ENCODE data around the gene ARID1B.

Gene ARID1B

DNA sequence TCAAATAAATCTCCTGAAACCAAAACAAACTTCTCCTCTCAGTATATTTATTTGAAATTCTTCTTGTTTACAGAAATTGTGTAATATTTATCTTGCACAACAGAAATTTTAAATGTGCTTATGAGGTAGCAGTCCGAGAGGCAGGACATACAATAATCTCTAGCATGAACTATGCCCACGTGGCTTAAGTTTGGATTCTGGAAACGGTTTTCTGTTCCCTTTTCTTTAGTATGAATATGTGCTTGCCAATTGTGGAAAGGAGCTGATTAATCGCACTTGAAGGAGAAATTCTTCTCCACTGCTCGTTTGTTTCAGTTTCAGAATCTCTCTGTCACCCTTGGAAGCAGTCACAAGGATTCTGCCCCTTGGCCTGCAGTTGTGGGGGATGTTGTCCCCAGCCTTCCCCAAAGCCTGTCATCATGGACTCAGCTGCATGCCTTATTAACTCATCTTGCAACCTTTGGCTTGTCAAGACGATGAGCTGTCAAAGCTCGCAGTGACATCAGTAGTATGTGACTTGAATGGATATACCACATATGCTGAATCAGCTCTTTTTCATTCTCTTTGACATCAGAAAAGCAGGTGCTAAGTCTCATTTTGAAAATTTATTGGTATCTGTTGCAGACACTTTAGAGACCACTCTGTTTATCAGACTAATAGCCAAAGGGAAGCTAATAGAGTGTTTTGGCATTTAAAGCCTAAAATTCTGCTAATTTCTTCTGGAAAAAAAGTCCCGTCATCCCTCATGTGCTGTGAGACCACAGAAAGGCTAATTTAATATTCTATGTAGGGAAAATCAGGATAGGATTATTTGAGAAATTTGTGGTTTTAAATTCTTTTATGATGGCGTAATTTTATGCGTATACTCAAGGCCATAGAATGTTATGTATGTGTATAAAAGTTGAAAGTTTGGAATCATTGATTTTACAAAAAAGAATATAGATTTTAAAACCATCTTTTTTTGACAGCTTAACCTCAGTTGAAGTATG lies 186.8 kb downstream of the ARID1B start:
- H3K27ac ChIP-seq (ENCODE audit: low read depth, low read length): no peak overlapping the region
- H3F3A ChIP-seq (ENCODE audit: insufficient read depth): 0 out of 2 replicates have a peak, but pooled peaks cover 9% of the 10 kb centered on the region
- no peaks in the 10 kb centered on the region; the same call in 1 of the 2 replicates for H3K36me3 ChIP-seq (ENCODE audit: low read length)
- H3K4me3 ChIP-seq (ENCODE audit: insufficient read depth, low read length, poor library complexity, severe bottlenecking): no peak overlapping the region
- H4K20me1 ChIP-seq (ENCODE audit: low read depth, low read length): peaks cover 26% of the 10 kb centered on the region
- TF ChIP-seq EZH2phosphoT487 (conservative IDR thresholded peaks at IDR 0.05; ENCODE audit: low read length): no peak
- TF ChIP-seq, protein P1, sequence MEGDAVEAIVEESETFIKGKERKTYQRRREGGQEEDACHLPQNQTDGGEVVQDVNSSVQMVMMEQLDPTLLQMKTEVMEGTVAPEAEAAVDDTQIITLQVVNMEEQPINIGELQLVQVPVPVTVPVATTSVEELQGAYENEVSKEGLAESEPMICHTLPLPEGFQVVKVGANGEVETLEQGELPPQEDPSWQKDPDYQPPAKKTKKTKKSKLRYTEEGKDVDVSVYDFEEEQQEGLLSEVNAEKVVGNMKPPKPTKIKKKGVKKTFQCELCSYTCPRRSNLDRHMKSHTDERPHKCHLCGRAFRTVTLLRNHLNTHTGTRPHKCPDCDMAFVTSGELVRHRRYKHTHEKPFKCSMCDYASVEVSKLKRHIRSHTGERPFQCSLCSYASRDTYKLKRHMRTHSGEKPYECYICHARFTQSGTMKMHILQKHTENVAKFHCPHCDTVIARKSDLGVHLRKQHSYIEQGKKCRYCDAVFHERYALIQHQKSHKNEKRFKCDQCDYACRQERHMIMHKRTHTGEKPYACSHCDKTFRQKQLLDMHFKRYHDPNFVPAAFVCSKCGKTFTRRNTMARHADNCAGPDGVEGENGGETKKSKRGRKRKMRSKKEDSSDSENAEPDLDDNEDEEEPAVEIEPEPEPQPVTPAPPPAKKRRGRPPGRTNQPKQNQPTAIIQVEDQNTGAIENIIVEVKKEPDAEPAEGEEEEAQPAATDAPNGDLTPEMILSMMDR (IDR thresholded peaks at IDR 0.05; ENCODE audit: insufficient read depth, low read length, poor library complexity, severe bottlenecking): no peak
- H3K4me2 ChIP-seq (ENCODE audit: low read depth, low read length, poor library complexity, severe bottlenecking): no peak overlapping the region
- H3K9ac ChIP-seq (ENCODE audit: low read length): no peak overlapping the region
- H2AFZ ChIP-seq (ENCODE audit: low read depth, low read length, severe bottlenecking): no peak overlapping the region
- no peaks in the 10 kb centered on the region for H3K9me3 ChIP-seq (ENCODE audit: insufficient read depth, low read length)
- H3K79me2 ChIP-seq (ENCODE audit: insufficient read depth, low read length): peaks cover 47% of the 10 kb centered on the region
- H3K27me3 ChIP-seq (ENCODE audit: low read length): no peaks in the 10 kb centered on the region
- H3K9me2 ChIP-seq (replicated peaks; ENCODE audit: insufficient read depth, low read length): no peaks in the 10 kb centered on the region

DNA sequence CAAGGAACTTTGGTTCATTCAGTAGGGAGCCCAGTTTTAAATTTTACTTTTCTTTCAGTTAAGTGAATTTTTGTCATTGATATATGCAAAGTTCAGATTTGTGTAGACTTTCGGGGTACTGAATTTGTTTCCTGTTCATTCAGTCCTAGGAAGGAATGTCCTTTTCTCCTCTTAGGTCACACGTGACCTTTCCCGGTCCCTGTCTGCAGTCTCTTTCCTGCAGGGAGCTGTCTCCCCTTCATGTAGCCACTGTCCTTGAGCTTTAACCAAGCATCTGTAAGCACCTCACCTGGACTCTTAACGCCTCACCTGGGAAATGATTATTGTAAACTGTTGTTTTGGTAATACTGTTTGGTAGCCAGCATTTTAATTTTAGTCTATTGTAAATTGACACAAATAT lies 190.7 kb downstream of the ARID1B start:
- H3K4me2 ChIP-seq (ENCODE audit: low read depth, low read length, poor library complexity, severe bottlenecking): no peak overlapping the region
- peaks cover 63% of the 10 kb centered on the region for H3K79me2 ChIP-seq (ENCODE audit: insufficient read depth, low read length)
- TF ChIP-seq, protein P1 (IDR thresholded peaks at IDR 0.05; ENCODE audit: insufficient read depth, low read length, poor library complexity, severe bottlenecking): no peak
- TF ChIP-seq EZH2phosphoT487 (conservative IDR thresholded peaks at IDR 0.05; ENCODE audit: low read length): no peak
- no peak overlapping the region for H3K27ac ChIP-seq (ENCODE audit: low read depth, low read length)
- no peaks in the 10 kb centered on the region for H3K27me3 ChIP-seq (ENCODE audit: low read length)
- no peaks in the 10 kb centered on the region for H3K9me3 ChIP-seq (ENCODE audit: insufficient read depth, low read length)
- no peak overlapping the region for H2AFZ ChIP-seq (ENCODE audit: low read depth, low read length, severe bottlenecking)
- H3K9ac ChIP-seq (ENCODE audit: low read length): no peak overlapping the region
- no peaks in the 10 kb centered on the region; the same call in 1 of the 2 replicates for H3K36me3 ChIP-seq (ENCODE audit: low read length)
- 0 out of 2 replicates have a peak, but pooled peaks cover 9% of the 10 kb centered on the region for H3F3A ChIP-seq (ENCODE audit: insufficient read depth)
- H3K9me2 ChIP-seq (replicated peaks; ENCODE audit: insufficient read depth, low read length): no peaks in the 10 kb centered on the region
- no peak overlapping the region for H3K4me3 ChIP-seq (ENCODE audit: insufficient read depth, low read length, poor library complexity, severe bottlenecking)
- peaks cover 45% of the 10 kb centered on the region for H4K20me1 ChIP-seq (ENCODE audit: low read depth, low read length)

DNA sequence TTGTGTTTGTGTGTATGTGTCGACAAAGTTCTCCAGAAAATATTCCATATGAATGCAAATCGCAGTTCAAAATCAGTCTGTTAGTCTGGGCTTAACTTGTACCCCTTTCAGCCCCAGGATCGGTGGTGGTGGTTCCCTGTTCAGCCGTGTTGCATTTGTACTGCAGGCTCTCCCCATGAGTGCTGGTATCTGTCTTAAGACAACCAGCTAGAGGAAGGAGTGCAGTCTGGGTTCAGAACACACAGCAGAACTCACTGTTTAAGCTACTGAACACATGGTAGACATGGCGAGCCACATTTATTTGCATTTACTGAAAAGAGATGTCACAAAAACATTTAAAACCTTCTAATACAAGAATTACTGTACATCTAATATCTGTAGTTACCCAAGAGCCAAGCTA lies 192.1 kb downstream of the ARID1B start:
- Histone ChIP-seq H2AFZ (ENCODE audit: low read depth, low read length, severe bottlenecking) (no peak overlapping the region), H3F3A (ENCODE audit: insufficient read depth) (peaks cover 9% of the 10 kb centered on the region; the same call in 1 of the 2 replicates), H4K20me1 (ENCODE audit: low read depth, low read length) (peaks cover 53% of the 10 kb centered on the region), H3K27ac (ENCODE audit: low read depth, low read length) (no peak overlapping the region), H3K9ac (ENCODE audit: low read length) (no peak overlapping the region), H3K36me3 (ENCODE audit: low read length) (no peaks in the 10 kb centered on the region; the same call in 1 of the 2 replicates), H3K4me3 (ENCODE audit: insufficient read depth, low read length, poor library complexity, severe bottlenecking) (no peak overlapping the region), H3K27me3 (ENCODE audit: low read length) (no peaks in the 10 kb centered on the region), H3K9me3 (ENCODE audit: insufficient read depth, low read length) (no peaks in the 10 kb centered on the region), H3K4me2 (ENCODE audit: low read depth, low read length, poor library complexity, severe bottlenecking) (no peak overlapping the region), H3K79me2 (ENCODE audit: insufficient read depth, low read length) (peaks cover 64% of the 10 kb centered on the region), H3K9me2 (replicated peaks; ENCODE audit: insufficient read depth, low read length) (no peaks in the 10 kb centered on the region)
- TF ChIP-seq EZH2phosphoT487 (conservative IDR thresholded peaks at IDR 0.05; ENCODE audit: low read length): no peak
- TF ChIP-seq, protein P1 (IDR thresholded peaks at IDR 0.05; ENCODE audit: insufficient read depth, low read length, poor library complexity, severe bottlenecking): no peak
